Adrenal gland (tissue), 5 donors: Measurements from ENCODE around the gene METRNL.
"Not testable (repeated sequence)": the region's sequence is repeated elsewhere in the genome, so short reads cannot be mapped to it uniquely, and the experiment has no call there.

Source experiments
- CTCF ChIP-seq, 6 experiments: fragments of 450-650 bp in 4 of 6; fragments of 200-600 bp in 2 of 6; sonication (generic) in 1 of 6; IDR thresholded peaks; 1 replicate in 5 of 6; 2 replicates in 1 of 6; pipeline versions ENCODE4 v1.5.1 to v1.8.0; 2016 to 2021; ENCODE audit warnings: antibody characterized with exemption in 6 of 6, mild to moderate bottlenecking in 2 of 6, moderate library complexity in 1 of 6
- POLR2A ChIP-seq, 2 donors: fragments of 450-650 bp; IDR thresholded peaks; one replicate each; pipeline ENCODE4 v1.6.1; 2017; ENCODE audit warnings: antibody characterized with exemption in 2 of 2, mild to moderate bottlenecking in 2 of 2, moderate library complexity in 1 of 2
- donor health status: DM: no; HTN: no; CAD: no.

GRCh38 chr17:83134456-83134855 lies 55.0 kb downstream of the METRNL start:
- TF ChIP-seq CTCF, POLR2A (IDR thresholded peaks at IDR 0.05): not testable (repeated sequence)
